Hepatocyte (in vitro differentiated cells): Measurements from ENCODE around the gene RNLS.

Experiments
- EZH2 ChIP-seq: fragments of 200-600 bp; sonication (generic); IDR thresholded peaks from 2 replicates; pipeline ENCODE4 v1.6.1; 2016; ENCODE audit warnings: antibody characterized with exemption, mild to moderate bottlenecking, borderline replicate concordance
- EZH2phosphoT487 ChIP-seq: fragments of 200-600 bp; sonication (generic); IDR thresholded peaks from one replicate; pipeline ENCODE4 v1.6.1; 2018; ENCODE audit warnings: antibody characterized with exemption, mild to moderate bottlenecking, low read depth, moderate library complexity; ENCODE audit not compliant: unreplicated experiment, severe bottlenecking
- TF ChIP-seq, protein P1 (sequence below): fragments of 200-600 bp; sonication (generic); IDR thresholded peaks from 2 replicates; pipeline ENCODE4 v1.5.1; 2016; ENCODE audit warnings: antibody characterized with exemption, mild to moderate bottlenecking; ENCODE audit not compliant: poor library complexity

DNA sequence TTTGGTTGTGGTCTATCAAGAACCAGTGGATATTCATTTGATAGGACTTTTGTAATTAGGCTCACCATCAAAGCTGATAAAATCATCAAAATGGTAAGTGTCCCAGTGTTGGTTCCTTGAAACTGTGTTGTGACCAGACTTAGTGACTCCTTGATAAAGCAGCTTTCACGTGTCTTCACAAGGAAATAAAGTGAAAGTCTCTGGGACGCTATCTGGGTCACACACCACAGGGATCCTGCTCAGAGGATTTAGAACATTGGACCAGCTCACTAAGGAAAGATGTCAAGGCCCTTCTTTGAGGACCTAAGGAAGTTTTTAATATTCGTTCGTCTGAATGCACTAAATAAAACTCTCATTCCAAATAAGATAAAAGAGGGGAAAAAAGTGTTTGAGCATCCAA, 193.1 kb downstream of the RNLS start:
- TF ChIP-seq, protein P1, sequence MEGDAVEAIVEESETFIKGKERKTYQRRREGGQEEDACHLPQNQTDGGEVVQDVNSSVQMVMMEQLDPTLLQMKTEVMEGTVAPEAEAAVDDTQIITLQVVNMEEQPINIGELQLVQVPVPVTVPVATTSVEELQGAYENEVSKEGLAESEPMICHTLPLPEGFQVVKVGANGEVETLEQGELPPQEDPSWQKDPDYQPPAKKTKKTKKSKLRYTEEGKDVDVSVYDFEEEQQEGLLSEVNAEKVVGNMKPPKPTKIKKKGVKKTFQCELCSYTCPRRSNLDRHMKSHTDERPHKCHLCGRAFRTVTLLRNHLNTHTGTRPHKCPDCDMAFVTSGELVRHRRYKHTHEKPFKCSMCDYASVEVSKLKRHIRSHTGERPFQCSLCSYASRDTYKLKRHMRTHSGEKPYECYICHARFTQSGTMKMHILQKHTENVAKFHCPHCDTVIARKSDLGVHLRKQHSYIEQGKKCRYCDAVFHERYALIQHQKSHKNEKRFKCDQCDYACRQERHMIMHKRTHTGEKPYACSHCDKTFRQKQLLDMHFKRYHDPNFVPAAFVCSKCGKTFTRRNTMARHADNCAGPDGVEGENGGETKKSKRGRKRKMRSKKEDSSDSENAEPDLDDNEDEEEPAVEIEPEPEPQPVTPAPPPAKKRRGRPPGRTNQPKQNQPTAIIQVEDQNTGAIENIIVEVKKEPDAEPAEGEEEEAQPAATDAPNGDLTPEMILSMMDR = no peak
- TF ChIP-seq EZH2 (no peak), EZH2phosphoT487 (no peak)
